Adipocyte (in vitro differentiated cells): ENCODE results near the gene TNFRSF17.
"Not testable (repeated sequence)": the region's sequence is repeated elsewhere in the genome, so short reads cannot be mapped to it uniquely, and the experiment has no call there.

Source experiments
- DNase-seq: peaks from one replicate; pipeline ENCODE4 v3.0.0-alpha.2; 2015; ENCODE audit warnings: low read depth
- H3K27me3 ChIP-seq: replicated peaks from 2 replicates; pipeline ENCODE4 v1.7.0; 2013; ENCODE audit warnings: mild to moderate bottlenecking, low read length, moderate library complexity; ENCODE audit not compliant: control insufficient read depth, insufficient read depth
- H3K36me3 ChIP-seq: 2 replicates; pipeline ENCODE4 v1.7.0; 2013; ENCODE audit warnings: low read length, mild to moderate bottlenecking, moderate library complexity; ENCODE audit not compliant: control insufficient read depth, insufficient read depth, severe bottlenecking
- H3K4me1 ChIP-seq: 2 replicates; pipeline ENCODE4 v1.7.0; 2013; ENCODE audit warnings: mild to moderate bottlenecking, low read length, moderate library complexity; ENCODE audit not compliant: control insufficient read depth, insufficient read depth
- H3K4me3 ChIP-seq: 2 replicates; pipeline ENCODE4 v1.7.0; 2013; ENCODE audit warnings: mild to moderate bottlenecking, low read length, moderate library complexity
- H3K9ac ChIP-seq: 2 replicates; pipeline ENCODE4 v1.7.0; 2013; ENCODE audit warnings: mild to moderate bottlenecking, low read length, moderate library complexity
- H3K9me3 ChIP-seq: 2 replicates; pipeline ENCODE4 v1.7.0; 2013; ENCODE audit warnings: mild to moderate bottlenecking, low read length, moderate library complexity; ENCODE audit not compliant: control insufficient read depth

The TNFRSF17 gene

DNA sequence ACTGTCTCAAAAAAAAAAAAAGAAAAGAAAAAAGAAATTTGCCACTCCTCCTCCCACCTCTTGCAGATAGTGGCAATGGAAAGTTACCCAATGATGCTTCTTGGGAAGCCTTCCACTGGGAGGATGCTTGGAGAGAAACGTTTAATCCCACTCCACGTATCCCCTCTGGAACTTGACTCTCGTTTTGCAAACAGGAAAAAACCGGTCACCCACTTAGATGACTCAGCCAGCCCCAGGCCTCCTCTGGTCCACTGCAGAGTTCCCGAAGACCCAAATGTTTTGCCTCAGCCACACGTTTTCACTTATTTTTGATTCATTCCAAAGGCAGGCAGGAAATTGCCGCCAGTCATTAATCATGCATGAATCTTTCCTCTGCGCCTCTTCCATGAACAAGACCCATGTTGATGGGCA is 9.3 kb upstream of the TNFRSF17 start:
- Histone ChIP-seq H3K36me3 (no peaks in the 10 kb centered on the region), H3K4me1 (peaks cover 28% of the 10 kb centered on the region), H3K27me3 (no peaks in the 10 kb centered on the region), H3K9ac (peak overlapping the region; percentile 45), H3K4me3 (peak overlapping the region; percentile 25), H3K9me3 (no peaks in the 10 kb centered on the region)
- DNase-seq, result peak; percentile 96

DNA sequence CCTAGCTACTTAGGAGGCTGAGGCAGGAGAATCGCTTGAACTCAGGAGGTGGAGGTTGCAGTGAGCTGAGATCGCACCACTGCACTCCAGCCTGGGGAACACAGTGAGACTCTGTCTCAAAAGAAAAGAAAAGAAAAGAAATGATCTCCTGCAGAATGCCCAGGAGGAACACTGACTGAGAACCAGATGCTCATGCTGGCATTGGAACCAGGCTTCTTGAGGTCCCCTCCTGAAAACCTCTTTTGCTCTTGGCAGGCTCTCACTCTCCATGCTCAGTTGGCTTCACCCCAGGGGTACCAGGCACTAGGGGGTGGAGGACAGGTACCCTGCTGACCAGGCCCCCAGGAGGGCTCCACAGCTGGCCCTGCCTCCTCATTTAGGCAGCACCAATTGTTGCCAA is 8.5 kb upstream of the TNFRSF17 start:
- DNase-seq, result no peak
- Histone ChIP-seq H3K4me3 (no peak overlapping the region), H3K9ac (no peak overlapping the region), H3K4me1 (peaks cover 28% of the 10 kb centered on the region), H3K9me3 (no peaks in the 10 kb centered on the region), H3K36me3 (no peaks in the 10 kb centered on the region), H3K27me3 (no peaks in the 10 kb centered on the region)

DNA sequence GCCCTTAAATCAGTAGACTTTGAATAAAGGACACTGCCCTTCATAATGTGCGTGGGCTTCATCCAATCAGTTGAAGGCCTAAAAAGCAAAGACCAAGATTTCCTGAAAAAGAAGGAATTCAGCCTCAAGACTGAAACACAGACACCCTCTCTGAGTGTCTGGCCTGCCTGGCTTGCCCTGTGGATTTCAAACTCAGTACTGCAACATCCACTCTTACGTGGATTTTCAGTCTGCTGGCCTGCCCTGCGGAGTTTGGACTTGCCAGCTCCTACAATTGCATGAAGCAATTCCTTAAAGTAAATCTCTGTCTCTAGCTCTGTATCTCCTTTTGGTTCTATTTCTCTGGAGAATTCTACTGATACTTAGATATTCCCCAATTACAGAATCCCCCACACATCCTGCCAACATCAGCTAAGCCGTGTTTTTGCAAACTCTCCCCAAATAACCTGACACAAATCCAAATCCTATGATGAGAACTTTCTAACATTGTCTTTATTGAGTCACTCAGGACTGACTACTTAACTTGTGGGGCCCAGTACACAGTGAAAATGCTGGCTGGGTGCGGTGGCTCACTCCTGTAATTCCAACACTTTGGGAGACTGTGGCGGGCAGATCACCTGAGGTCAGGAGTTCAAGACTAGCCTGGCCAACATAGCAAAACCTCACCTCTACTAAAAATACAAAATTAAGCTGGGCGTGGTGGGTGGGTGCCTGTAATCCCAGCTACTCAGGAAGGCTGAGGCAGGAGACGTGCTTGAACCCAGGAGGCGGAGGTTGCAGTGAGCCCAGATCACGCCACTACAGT is 7.2 kb upstream of the TNFRSF17 start:
- DNase-seq, result no peak
- Histone ChIP-seq H3K9me3 (no peaks in the 10 kb centered on the region), H3K4me3 (peak overlapping the region; percentile 14), H3K4me1 (peaks cover 28% of the 10 kb centered on the region), H3K9ac (peak overlapping the region; percentile 47), H3K27me3 (no peaks in the 10 kb centered on the region), H3K36me3 (no peaks in the 10 kb centered on the region)

GRCh38 chr16:11962457-11962856 is 2.6 kb upstream of the TNFRSF17 start:
- H3K4me3 ChIP-seq, H3K9ac ChIP-seq, DNase-seq, H3K36me3 ChIP-seq, H3K27me3 ChIP-seq, H3K9me3 ChIP-seq: not testable (repeated sequence)
- peaks cover 20% of the 10 kb centered on the region for H3K4me1 ChIP-seq

GRCh38 chr16:11962978-11963377 is 2.0 kb upstream of the TNFRSF17 start:
- not testable (repeated sequence) for H3K9me3 ChIP-seq, H3K27me3 ChIP-seq, DNase-seq, H3K36me3 ChIP-seq, H3K9ac ChIP-seq, H3K4me3 ChIP-seq
- peaks cover 15% of the 10 kb centered on the region for H3K4me1 ChIP-seq

- peaks cover 7% of the 10 kb centered on the region for H3K4me1 ChIP-seq
- DNase-seq, result no peak
- no peak overlapping the region for H3K4me3 ChIP-seq
- H3K9ac ChIP-seq, result no peak overlapping the region
- H3K27me3 ChIP-seq, result no peaks in the 10 kb centered on the region
- no peaks in the 10 kb centered on the region for H3K9me3 ChIP-seq
- H3K36me3 ChIP-seq, result no peaks in the 10 kb centered on the region
These were observed 1.3 kb upstream of the TNFRSF17 start for GRCh38 chr16:11963706-11964105.

DNA sequence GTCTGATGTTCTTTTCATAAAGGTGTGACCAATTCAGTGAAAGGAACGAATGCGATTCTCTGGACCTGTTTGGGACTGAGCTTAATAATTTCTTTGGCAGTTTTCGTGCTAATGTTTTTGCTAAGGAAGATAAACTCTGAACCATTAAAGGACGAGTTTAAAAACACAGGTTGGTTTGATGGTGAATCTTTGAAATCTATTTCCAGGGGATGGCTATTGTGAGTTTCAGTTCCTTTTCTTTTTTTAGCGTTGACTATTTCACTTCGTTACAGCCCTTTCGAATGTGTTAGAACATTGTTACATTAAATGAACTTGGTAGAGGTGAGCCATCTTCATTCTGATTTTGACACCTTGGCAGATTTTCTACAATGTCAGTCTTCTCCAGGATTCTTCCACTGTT is 1.2 kb downstream of the TNFRSF17 start:
- Histone ChIP-seq H3K9ac (no peak overlapping the region), H3K4me3 (no peak overlapping the region), H3K9me3 (no peaks in the 10 kb centered on the region), H3K4me1 (peaks cover 4% of the 10 kb centered on the region), H3K36me3 (no peaks in the 10 kb centered on the region), H3K27me3 (no peaks in the 10 kb centered on the region)
- DNase-seq, result no peak

DNA sequence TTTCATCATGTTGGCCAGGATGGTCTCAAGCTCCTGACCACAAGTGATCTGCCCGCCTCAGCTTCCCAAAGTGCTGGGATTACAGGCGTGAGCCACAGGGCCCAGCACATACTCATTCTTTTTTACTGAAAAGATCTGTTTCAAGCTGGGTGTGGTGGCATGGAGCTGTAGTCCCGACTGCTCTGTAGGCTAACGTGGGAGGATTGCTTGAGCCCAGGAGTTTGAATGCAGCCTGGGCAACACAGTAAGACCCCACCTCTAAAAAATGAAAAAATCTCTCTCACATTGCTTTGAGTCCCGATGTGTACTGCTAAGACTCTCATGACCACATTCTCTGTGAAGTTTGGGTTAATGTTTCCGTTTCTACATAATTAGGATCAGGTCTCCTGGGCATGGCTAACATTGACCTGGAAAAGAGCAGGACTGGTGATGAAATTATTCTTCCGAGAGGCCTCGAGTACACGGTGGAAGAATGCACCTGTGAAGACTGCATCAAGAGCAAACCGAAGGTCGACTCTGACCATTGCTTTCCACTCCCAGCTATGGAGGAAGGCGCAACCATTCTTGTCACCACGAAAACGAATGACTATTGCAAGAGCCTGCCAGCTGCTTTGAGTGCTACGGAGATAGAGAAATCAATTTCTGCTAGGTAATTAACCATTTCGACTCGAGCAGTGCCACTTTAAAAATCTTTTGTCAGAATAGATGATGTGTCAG is 2.3 kb downstream of the TNFRSF17 start:
- peaks cover 4% of the 10 kb centered on the region for H3K4me1 ChIP-seq
- H3K9ac ChIP-seq, result no peak overlapping the region
- no peaks in the 10 kb centered on the region for H3K36me3 ChIP-seq
- no peak for DNase-seq
- H3K27me3 ChIP-seq, result no peaks in the 10 kb centered on the region
- H3K4me3 ChIP-seq, result no peak overlapping the region
- no peaks in the 10 kb centered on the region for H3K9me3 ChIP-seq

DNA sequence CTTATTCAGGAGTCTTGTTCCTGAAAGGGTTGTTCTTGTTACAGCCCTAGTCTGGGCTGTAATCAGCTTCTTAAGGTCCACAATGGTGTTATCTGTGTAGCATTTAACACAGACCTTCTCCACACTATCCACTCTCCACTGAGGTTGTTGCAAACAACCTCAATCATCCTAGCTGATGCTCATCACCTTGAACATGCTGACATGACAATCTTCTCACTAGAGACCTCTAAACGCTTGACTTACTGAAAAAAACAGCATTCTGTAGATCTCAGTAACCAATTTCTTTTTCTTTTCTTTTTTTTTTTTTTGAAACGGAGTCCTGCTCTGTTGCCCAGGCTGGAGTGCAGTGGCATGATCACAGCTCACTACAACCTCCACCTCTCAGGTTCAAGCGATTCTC is 3.6 kb downstream of the TNFRSF17 start:
- peaks cover 4% of the 10 kb centered on the region for H3K4me1 ChIP-seq
- H3K9ac ChIP-seq, result no peak overlapping the region
- H3K27me3 ChIP-seq, result no peaks in the 10 kb centered on the region
- no peak for DNase-seq
- H3K4me3 ChIP-seq, result no peak overlapping the region
- no peaks in the 10 kb centered on the region for H3K36me3 ChIP-seq
- no peaks in the 10 kb centered on the region for H3K9me3 ChIP-seq

- not testable (repeated sequence) for H3K9me3 ChIP-seq, H3K9ac ChIP-seq, H3K27me3 ChIP-seq, H3K4me3 ChIP-seq, DNase-seq, H3K36me3 ChIP-seq, H3K4me1 ChIP-seq
These were observed 5.3 kb downstream of the TNFRSF17 start for GRCh38 chr16:11970292-11970691.

- Histone ChIP-seq H3K4me1 (peaks cover 8% of the 10 kb centered on the region), H3K9ac (no peak overlapping the region), H3K9me3 (no peaks in the 10 kb centered on the region), H3K36me3 (no peaks in the 10 kb centered on the region), H3K27me3 (no peaks in the 10 kb centered on the region), H3K4me3 (no peak overlapping the region)
- DNase-seq, result no peak
These were observed 7.1 kb downstream of the TNFRSF17 start for GRCh38 chr16:11972128-11972527.
